Heart right ventricle (tissue), 16 donors: ENCODE results near the gene RMI2. TPM values are rescaled to one million over a fixed set of nuclear protein-coding genes. Genes with fewer than 3 reads are reported as not detected.

Experiments used
- ATAC-seq, 8 donors: fragments of 200-7000 bp; cut with Tn5 transposase; one replicate each; pipeline ENCODE4 v1.9.1; 2020; ENCODE audit warnings: mild to moderate bottlenecking in 8 of 8, moderate library complexity in 8 of 8, moderate number of reproducible peaks in 1 of 8
- DNase-seq, 2 donors: peaks; one replicate each; pipeline ENCODE4 v3.0.0-alpha.2; 2020
- H3K27ac ChIP-seq, 10 donors: fragments of 200-600 bp; sonication (generic) in 2 of 10; one replicate each; pipeline versions ENCODE4 v1.5.0 to v1.8.0; 2020 to 2022; ENCODE audit warnings: mild to moderate bottlenecking in 3 of 10
- H3K27me3 ChIP-seq, 7 donors: fragments of 200-600 bp; one replicate each; pipeline ENCODE4 v1.8.0; 2021 to 2022; ENCODE audit warnings: mild to moderate bottlenecking in 2 of 7
- H3K36me3 ChIP-seq, 9 donors: fragments of 200-600 bp; sonication (generic) in 1 of 9; one replicate each; pipeline versions ENCODE4 v1.5.0 to v1.8.0; 2020 to 2022; ENCODE audit warnings: mild to moderate bottlenecking in 2 of 9
- H3K4me1 ChIP-seq, 9 donors: fragments of 200-600 bp; sonication (generic) in 1 of 9; one replicate each; pipeline versions ENCODE4 v1.5.0 to v1.8.0; 2020 to 2022; ENCODE audit warnings: mild to moderate bottlenecking in 4 of 9
- H3K4me3 ChIP-seq, 10 donors: fragments of 200-600 bp; sonication (generic) in 2 of 10; one replicate each; pipeline versions ENCODE4 v1.5.0 to v1.8.0; 2020 to 2022; ENCODE audit warnings: mild to moderate bottlenecking in 7 of 10, moderate library complexity in 2 of 10
- H3K9me3 ChIP-seq, 11 donors: fragments of 200-600 bp in 10 of 11; sonication (generic) in 2 of 11; one replicate each; pipeline versions ENCODE4 v1.5.0 to v1.8.0; 2013 to 2022; ENCODE audit warnings: mild to moderate bottlenecking in 2 of 11, control low read depth in 1 of 11, moderate library complexity in 1 of 11
- WGBS, 2 donors: extraction: QIAGEN DNeasy Blood & Tissue Kit; methylation state at CpG; one replicate each; pipeline ENCODE4 v1.1.7; 2013; ENCODE audit warnings: inconsistent platforms in 1 of 2; 5-methylcytosine and 5-hydroxymethylcytosine counted together
- intact Hi-C, 10 donors: fragments of 100-400 bp; cut with DNase I; formaldehyde crosslinking; loops; one replicate each; pipeline versions ENCODE4 v1.11.1 to v1.14.2; 2022
- microRNA-seq, 2 donors: library from miRNA; unstranded; fragments of <30 nt; microRNA quantifications; one replicate each; pipeline ENCODE4 v1.2.0, GENCODE V29; 2021
- polyA plus RNA-seq, 2 donors: library from polyadenylated mRNA; stranded (reverse); fragments of 200-250 nt; gene quantifications; one replicate each; pipeline ENCODE4 v1.2.3, GENCODE V29; 2013
- total RNA-seq, 10 donors: library from RNA; stranded (reverse); fragmentation: NEBNext Ultra II Directional in 3 of 10; extraction: Animal tissue kit (Norgen Biotek cat#: 25700) in 3 of 10; gene quantifications; one replicate each; pipeline versions ENCODE4 v1.2.1 to v1.2.4, GENCODE V29; 2021 to 2023
- TF ChIP-seq, protein P1 (sequence below), 9 donors: fragments of 200-600 bp; sonication (generic) in 2 of 9; IDR thresholded peaks; one replicate each; pipeline versions ENCODE4 v1.5.0 to v1.8.0; 2021 to 2022; ENCODE audit warnings: antibody characterized with exemption in 9 of 9, mild to moderate bottlenecking in 5 of 9, moderate library complexity in 1 of 9
- donor health status: Arrhythmogenic right ventricular cardiomyopathy.
- donor health status: ischemic (EF 13 %, LVEDD 7.1; RV severe dilation, severe dysfunction).
- donor health status: healthy with polysubstance abuse.
- donor health status: DM: no; HTN: yes; CAD: no.
- donor health status: DM: no; HTN: no; CAD: no.
- donor health status: ischemic (EF 25% LVEDD 6.9; RV normal size, moderate dysfunction).
- donor health status: ischemic (EF 25% LVEDD 5.7; RV mildly dilated, moderate dysfunction).
- donor health status: healthy.
- donor health status: DM: yes; HTN: yes; CAD: no.
- donor health status: Ischemic cardiomyopathy.
- donor health status: ischemic (EF 35%, LVEDD 5.7; RV mildly dilated, moderate dysfunction).
- donor health status: nonischemic (EF 11% LVEDD 7.7; RV severe dilation, severe dysfunction).
- donor health status: DM: yes; HTN: yes; CAD: no.
- donor health status: PGD.
- donor health status: ischemic (EF 29% LVEDD 5.4; RV normal size, mild dysfunction).
- donor health status: nonischemic (EF 23%, LVEDD 6.1; RV moderate dilation, normal function).

The RMI2 gene
- total and polyA plus RNA-seq, 12 donors = 0.22 to 3.8 (median 1.1) TPM

DNA sequence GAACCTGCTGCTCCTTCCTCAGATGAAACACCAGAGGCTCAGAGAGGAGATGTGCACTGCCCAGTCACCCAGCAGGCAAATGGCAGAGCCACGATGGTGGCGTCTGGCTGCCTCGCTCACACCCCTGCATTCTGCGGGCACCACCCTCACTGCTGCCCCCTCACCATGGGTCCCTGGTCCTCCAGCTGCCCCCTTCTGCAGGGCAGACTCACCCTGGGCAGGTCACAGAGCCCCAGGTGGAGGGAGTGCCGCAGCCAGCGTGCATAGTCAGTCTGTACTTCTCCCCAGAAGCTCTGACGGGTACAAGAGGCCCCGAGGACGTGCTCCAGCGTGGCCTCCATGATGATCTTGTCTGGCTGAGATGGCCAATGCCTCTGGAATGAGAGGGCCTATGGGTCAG lies 52.9 kb downstream of the RMI2 start:
- 90 to 95% methylated on average over 8 to 10 of the region's 10 CpGs for WGBS, 2 donors
- Histone ChIP-seq H3K4me1 (peaks cover 0 to 19% (median 5%) of the 10 kb centered on the region in 9 donors), H3K27ac (no peak overlapping the region), H3K4me3 (no peak overlapping the region), H3K36me3 (no peaks in the 10 kb centered on the region), H3K9me3 (no peaks in the 10 kb centered on the region), H3K27me3 (no peaks in the 10 kb centered on the region)
- ATAC-seq = no peak
- TF ChIP-seq, protein P1, sequence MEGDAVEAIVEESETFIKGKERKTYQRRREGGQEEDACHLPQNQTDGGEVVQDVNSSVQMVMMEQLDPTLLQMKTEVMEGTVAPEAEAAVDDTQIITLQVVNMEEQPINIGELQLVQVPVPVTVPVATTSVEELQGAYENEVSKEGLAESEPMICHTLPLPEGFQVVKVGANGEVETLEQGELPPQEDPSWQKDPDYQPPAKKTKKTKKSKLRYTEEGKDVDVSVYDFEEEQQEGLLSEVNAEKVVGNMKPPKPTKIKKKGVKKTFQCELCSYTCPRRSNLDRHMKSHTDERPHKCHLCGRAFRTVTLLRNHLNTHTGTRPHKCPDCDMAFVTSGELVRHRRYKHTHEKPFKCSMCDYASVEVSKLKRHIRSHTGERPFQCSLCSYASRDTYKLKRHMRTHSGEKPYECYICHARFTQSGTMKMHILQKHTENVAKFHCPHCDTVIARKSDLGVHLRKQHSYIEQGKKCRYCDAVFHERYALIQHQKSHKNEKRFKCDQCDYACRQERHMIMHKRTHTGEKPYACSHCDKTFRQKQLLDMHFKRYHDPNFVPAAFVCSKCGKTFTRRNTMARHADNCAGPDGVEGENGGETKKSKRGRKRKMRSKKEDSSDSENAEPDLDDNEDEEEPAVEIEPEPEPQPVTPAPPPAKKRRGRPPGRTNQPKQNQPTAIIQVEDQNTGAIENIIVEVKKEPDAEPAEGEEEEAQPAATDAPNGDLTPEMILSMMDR (IDR thresholded peaks at IDR 0.05) = no peak
- intact Hi-C loops = loop anchor here (5.0 to 10.0 kb wide), 7 partner anchors 244 to 667 kb away; no protein-coding TSS in a partner anchor
- no peak for DNase-seq

- peaks cover 0 to 19% (median 5%) of the 10 kb centered on the region in 9 donors for H3K4me1 ChIP-seq
- WGBS, 2 donors = 91 to 93% methylated on average over 14 of the region's 14 CpGs
- TF ChIP-seq, protein P1 (IDR thresholded peaks at IDR 0.05) = no peak
- no peaks in the 10 kb centered on the region for H3K36me3 ChIP-seq
- no peaks in the 10 kb centered on the region for H3K9me3 ChIP-seq
- intact Hi-C loops = loop anchor here (5.0 to 10.0 kb wide), 7 partner anchors 243 to 666 kb away; no protein-coding TSS in a partner anchor
- ATAC-seq (no peak), DNase-seq (no peak)
- no peak overlapping the region for H3K4me3 ChIP-seq
- no peak overlapping the region for H3K27ac ChIP-seq
- no peaks in the 10 kb centered on the region for H3K27me3 ChIP-seq
Measured at GRCh38 chr16:11398851-11399250, 53.6 kb downstream of the RMI2 start.

GRCh38 chr16:11399261-11399831 lies 54.1 kb downstream of the RMI2 start:
- H3K4me1 ChIP-seq = peaks cover 0 to 19% (median 5%) of the 10 kb centered on the region in 9 donors
- no peaks in the 10 kb centered on the region for H3K36me3 ChIP-seq
- no peak overlapping the region for H3K4me3 ChIP-seq
- no peaks in the 10 kb centered on the region for H3K9me3 ChIP-seq
- H3K27ac ChIP-seq = no peak overlapping the region
- ATAC-seq (no peak), DNase-seq (no peak)
- 89 to 90% methylated on average over 22 of the region's 22 CpGs for WGBS, 2 donors
- H3K27me3 ChIP-seq = no peaks in the 10 kb centered on the region
- TF ChIP-seq, protein P1 (IDR thresholded peaks at IDR 0.05) = no peak
- intact Hi-C loops = loop anchor here (5.0 to 10.0 kb wide), 7 partner anchors 243 to 665 kb away; no protein-coding TSS in a partner anchor

- 86 to 88% methylated on average over 7 of the region's 7 CpGs for WGBS, 2 donors
- no peaks in the 10 kb centered on the region for H3K27me3 ChIP-seq
- H3K4me1 ChIP-seq = peaks cover 0 to 19% (median 5%) of the 10 kb centered on the region in 9 donors
- no peak overlapping the region for H3K27ac ChIP-seq
- ATAC-seq (no peak), DNase-seq (no peak)
- H3K9me3 ChIP-seq = no peaks in the 10 kb centered on the region
- no peaks in the 10 kb centered on the region for H3K36me3 ChIP-seq
- TF ChIP-seq, protein P1 (IDR thresholded peaks at IDR 0.05) = no peak
- no peak overlapping the region for H3K4me3 ChIP-seq
- intact Hi-C loops = loop anchor here in 8 of 10 donors (5.0 to 10.0 kb wide), 6 partner anchors 105 to 665 kb away; no protein-coding TSS in a partner anchor
Measured at GRCh38 chr16:11400076-11400475, 54.8 kb downstream of the RMI2 start.

Small RNA genes within 50 kb of the gene (microRNA-seq; reads per million reads assigned to microRNA genes)
- gene MIR548H2 = 0 reads per million in 2 donors

Other genes starting within 250 kb of the RMI2 start
- 10 to 100 TPM in 1 of 10 donors, 1 to 10 TPM in 7, under 1 TPM in 2; 0.60 to 12.2 (median 2.1) TPM for gene SOCS1, start 89.3 kb upstream of the RMI2 start, total RNA-seq
- 10 to 100 TPM in 1 of 2 donors, 1 to 10 TPM in 1; 5.8 to 10.8 TPM for gene SOCS1, start 89.3 kb upstream of the RMI2 start, polyA plus RNA-seq
- not detected for gene TNP2, start 76.1 kb upstream of the RMI2 start, total RNA-seq
- gene TNP2, start 76.1 kb upstream of the RMI2 start, polyA plus RNA-seq = not detected
- not detected for gene PRM3, start 71.8 kb upstream of the RMI2 start, total RNA-seq
- gene PRM3, start 71.8 kb upstream of the RMI2 start, polyA plus RNA-seq = not detected
- gene PRM2, start 69.0 kb upstream of the RMI2 start, total RNA-seq = not detected
- not detected for gene PRM2, start 69.0 kb upstream of the RMI2 start, polyA plus RNA-seq
- gene PRM1, start 64.1 kb upstream of the RMI2 start, total RNA-seq = not detected
- gene PRM1, start 64.1 kb upstream of the RMI2 start, polyA plus RNA-seq = not detected
- gene LITAF, start 241.5 kb downstream of the RMI2 start, total RNA-seq = 10 to 100 TPM; 29.5 to 96.9 (median 41.6) TPM
- 10 to 100 TPM; 13.3 to 19.2 TPM for gene LITAF, start 241.5 kb downstream of the RMI2 start, polyA plus RNA-seq